Stimulated activated CD4-positive, alpha-beta T cell treated with anti-CD3 and anti-CD28 coated beads, Interleukin-1b, Interleukin-23, amount 100 ng/mL, for 1 hour (primary cell): Measurements from ENCODE around the gene WNT5B.
"Not testable (repeated sequence)": the region's sequence is repeated elsewhere in the genome, so short reads cannot be mapped to it uniquely, and the experiment has no call there.

Experiments
- DNase-seq, 2 donors: peaks; one replicate each; pipeline ENCODE4 v3.0.0-alpha.2; 2020; ENCODE audit warnings: low read depth in 2 of 2

The WNT5B gene

GRCh38 chr12:1690578-1691122, 61.6 kb downstream of the WNT5B start, which contains the start of gene ADIPOR2:
TSS of gene ADIPOR2 (plus strand) at chr12:1691070. CDS start at chr12:1754344, 63,274 bp downstream.
- DNase-seq = peak; percentile 80 to 85

GRCh38 chr12:1691123-1692007, 62.3 kb downstream of the WNT5B start:
- no peak for DNase-seq

GRCh38 chr12:1692226-1692625, 63.2 kb downstream of the WNT5B start:
- no peak for DNase-seq

- DNase-seq = no peak
These were observed 64.0 kb downstream of the WNT5B start for GRCh38 chr12:1692895-1693610.

GRCh38 chr12:1695097-1695496, 66.1 kb downstream of the WNT5B start:
- not testable (repeated sequence) for DNase-seq

- DNase-seq = no peak
These were observed 67.0 kb downstream of the WNT5B start for GRCh38 chr12:1695886-1696670.

GRCh38 chr12:1696800-1697199, 67.8 kb downstream of the WNT5B start:
- DNase-seq = no peak
